K562 (cell line): ENCODE measurements around the gene C1QC.

Experiments
- POLR2AphosphoS5 ChIP-seq: IDR thresholded peaks from 2 replicates; pipeline ENCODE4 v1.6.1; 2011; ENCODE audit warnings: mild to moderate bottlenecking, low read depth, low read length, moderate library complexity; ENCODE audit not compliant: control insufficient read depth, insufficient read depth
- RAD21 ChIP-seq, 2 experiments: fragments of 250-450 bp in 1 of 2; fragments of 450-650 bp in 1 of 2; sonication (Bioruptor Pico) in 1 of 2; formaldehyde crosslinking in 1 of 2; IDR thresholded peaks in 1 of 2; conservative IDR thresholded peaks in 1 of 2; 2 replicates each; pipeline versions ENCODE4 v1.4.0 to v1.8.0; 2020 to 2022; ENCODE audit warnings: mild to moderate bottlenecking in 2 of 2, moderate library complexity in 1 of 2
- YY1 ChIP-seq, 3 experiments: IDR thresholded peaks; 2 replicates each; pipeline ENCODE4 v1.6.1; 2011; ENCODE audit warnings: low read length in 2 of 3, mild to moderate bottlenecking in 2 of 3, moderate library complexity in 2 of 3, borderline replicate concordance in 1 of 3, control low read depth in 1 of 3, low read depth in 1 of 3; ENCODE audit not compliant: insufficient read depth in 3 of 3, insufficient replicate concordance in 2 of 3, control insufficient read depth in 1 of 3, insufficient read length in 1 of 3; ENCODE audit errors: extremely low read depth in 1 of 3
- ZNF311 ChIP-seq: fragments of 250-450 bp; sonication (Bioruptor Pico); IDR thresholded peaks from 2 replicates; pipeline ENCODE4 v1.4.0; 2020; ENCODE audit warnings: mild to moderate bottlenecking, moderate library complexity
- TF ChIP-seq, protein P1 (sequence below), 3 experiments: IDR thresholded peaks in 2 of 3; conservative IDR thresholded peaks in 1 of 3; 2 replicates each; pipeline ENCODE4 v1.5.1; 2011 to 2012; ENCODE audit warnings: low read length in 3 of 3, mild to moderate bottlenecking in 3 of 3, control low read depth in 2 of 3, improper control_type of control experiment in 1 of 3, inconsistent platforms in 1 of 3, low read depth in 1 of 3, mixed read lengths in 1 of 3, moderate library complexity in 1 of 3; ENCODE audit not compliant: insufficient read depth in 2 of 3

DNA sequence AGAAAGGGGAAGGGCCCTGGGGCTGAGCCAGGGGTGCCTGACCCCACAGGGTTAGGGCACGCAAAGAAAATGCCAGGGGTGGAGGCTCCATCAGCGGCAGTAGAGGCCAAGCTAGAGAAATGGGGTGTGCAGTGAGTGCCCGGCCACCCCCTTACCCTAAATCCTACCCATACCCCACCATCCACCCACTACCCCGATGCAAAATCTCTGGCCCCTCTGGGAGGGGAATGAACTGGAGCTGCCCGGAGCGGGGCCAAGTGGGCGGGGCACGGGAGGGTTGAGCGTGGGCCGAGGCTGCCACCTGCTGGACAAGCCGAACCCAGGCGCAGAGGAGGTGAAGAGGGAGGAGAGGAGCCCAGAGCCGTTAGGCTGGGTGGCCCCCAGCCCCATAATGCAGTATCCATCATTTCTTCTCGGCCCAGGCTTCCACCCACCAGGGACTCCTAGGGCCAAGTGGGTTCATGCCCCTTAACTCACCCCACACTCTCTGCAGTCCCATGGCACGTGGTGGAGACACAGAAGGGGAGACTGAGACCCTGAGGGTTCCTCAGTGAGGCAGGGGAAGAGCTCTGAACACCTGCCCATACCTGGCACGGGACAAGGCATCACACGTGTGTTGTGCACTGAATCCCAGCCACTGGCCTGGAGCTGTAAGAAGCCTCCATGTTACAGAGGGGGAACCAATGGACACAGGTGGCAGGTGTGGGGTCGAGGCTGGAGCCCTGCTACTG, 1.4 kb upstream of the C1QC start:
- TF ChIP-seq, protein P1, sequence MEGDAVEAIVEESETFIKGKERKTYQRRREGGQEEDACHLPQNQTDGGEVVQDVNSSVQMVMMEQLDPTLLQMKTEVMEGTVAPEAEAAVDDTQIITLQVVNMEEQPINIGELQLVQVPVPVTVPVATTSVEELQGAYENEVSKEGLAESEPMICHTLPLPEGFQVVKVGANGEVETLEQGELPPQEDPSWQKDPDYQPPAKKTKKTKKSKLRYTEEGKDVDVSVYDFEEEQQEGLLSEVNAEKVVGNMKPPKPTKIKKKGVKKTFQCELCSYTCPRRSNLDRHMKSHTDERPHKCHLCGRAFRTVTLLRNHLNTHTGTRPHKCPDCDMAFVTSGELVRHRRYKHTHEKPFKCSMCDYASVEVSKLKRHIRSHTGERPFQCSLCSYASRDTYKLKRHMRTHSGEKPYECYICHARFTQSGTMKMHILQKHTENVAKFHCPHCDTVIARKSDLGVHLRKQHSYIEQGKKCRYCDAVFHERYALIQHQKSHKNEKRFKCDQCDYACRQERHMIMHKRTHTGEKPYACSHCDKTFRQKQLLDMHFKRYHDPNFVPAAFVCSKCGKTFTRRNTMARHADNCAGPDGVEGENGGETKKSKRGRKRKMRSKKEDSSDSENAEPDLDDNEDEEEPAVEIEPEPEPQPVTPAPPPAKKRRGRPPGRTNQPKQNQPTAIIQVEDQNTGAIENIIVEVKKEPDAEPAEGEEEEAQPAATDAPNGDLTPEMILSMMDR (IDR thresholded peaks at IDR 0.05 in 2 of 3, conservative IDR thresholded peaks at IDR 0.05 in 1 of 3; ENCODE audit: insufficient read depth in 2 of 3, low read depth in 1 of 3, low read length in 3 of 3): peak; percentile 89 to 94 (median 94)
- TF ChIP-seq POLR2AphosphoS5: no peak
- peak in 2 of 3 experiments; percentile 23 to 32 for TF ChIP-seq YY1 (IDR thresholded peaks at IDR 0.05; ENCODE audit: borderline replicate concordance in 1 of 3, control insufficient read depth in 1 of 3, extremely low read depth in 1 of 3, insufficient read depth in 3 of 3, insufficient read length in 1 of 3, insufficient replicate concordance in 2 of 3, low read depth in 1 of 3, low read length in 2 of 3)
- TF ChIP-seq RAD21 (CRISPR knock-in tag; conservative IDR thresholded peaks at IDR 0.05 in 1 of 2, IDR thresholded peaks at IDR 0.05 in 1 of 2): peak; percentile 94 to 98
- no peak for TF ChIP-seq ZNF311
